Parathyroid adenoma (tissue), 2 donors: ENCODE data around the gene SKI.
"Not testable (repeated sequence)": the region's sequence is repeated elsewhere in the genome, so short reads cannot be mapped to it uniquely, and the experiment has no call there.

ENCODE experiments used
- H2AFZ ChIP-seq: fragments of 300-600 bp; sonication (generic); one replicate; pipeline ENCODE4 v1.7.0; 2017; ENCODE audit warnings: antibody characterized with exemption, mild to moderate bottlenecking
- H3K27ac ChIP-seq: fragments of 300-600 bp; sonication (generic); one replicate; pipeline ENCODE4 v1.7.0; 2017
- H3K27me3 ChIP-seq: fragments of 300-600 bp; sonication (generic); one replicate; pipeline ENCODE4 v1.7.0; 2017; ENCODE audit warnings: low read length; ENCODE audit not compliant: control insufficient read depth, insufficient read depth
- H3K36me3 ChIP-seq: fragments of 300-600 bp; sonication (generic); one replicate; pipeline ENCODE4 v1.7.0; 2017; ENCODE audit warnings: low read length; ENCODE audit not compliant: control insufficient read depth, insufficient read depth
- H3K4me1 ChIP-seq: fragments of 300-600 bp; sonication (generic); one replicate; pipeline ENCODE4 v1.7.0; 2017; ENCODE audit warnings: control low read depth
- H3K4me2 ChIP-seq: fragments of 300-600 bp; sonication (generic); one replicate; pipeline ENCODE4 v1.7.0; 2017; ENCODE audit warnings: low read length
- H3K4me3 ChIP-seq: fragments of 300-600 bp; sonication (generic); one replicate; pipeline ENCODE4 v1.7.0; 2017; ENCODE audit warnings: low read depth, low read length
- H3K79me2 ChIP-seq: fragments of 300-600 bp; sonication (generic); one replicate; pipeline ENCODE4 v1.7.0; 2017; ENCODE audit warnings: control low read depth
- H3K9ac ChIP-seq: fragments of 300-600 bp; sonication (generic); one replicate; pipeline ENCODE4 v1.7.0; 2017; ENCODE audit warnings: mild to moderate bottlenecking
- H3K9me3 ChIP-seq: fragments of 300-600 bp; sonication (generic); one replicate; pipeline ENCODE4 v1.7.0; 2017; ENCODE audit warnings: low read length; ENCODE audit not compliant: control insufficient read depth
- TF ChIP-seq, protein P1 (sequence below): fragments of 300-600 bp; sonication (generic); IDR thresholded peaks from one replicate; pipeline ENCODE4 v1.7.0; 2017; ENCODE audit warnings: antibody characterized with exemption, mild to moderate bottlenecking
- donor health status: primary hyperparathyroidism.

SKI gene

DNA sequence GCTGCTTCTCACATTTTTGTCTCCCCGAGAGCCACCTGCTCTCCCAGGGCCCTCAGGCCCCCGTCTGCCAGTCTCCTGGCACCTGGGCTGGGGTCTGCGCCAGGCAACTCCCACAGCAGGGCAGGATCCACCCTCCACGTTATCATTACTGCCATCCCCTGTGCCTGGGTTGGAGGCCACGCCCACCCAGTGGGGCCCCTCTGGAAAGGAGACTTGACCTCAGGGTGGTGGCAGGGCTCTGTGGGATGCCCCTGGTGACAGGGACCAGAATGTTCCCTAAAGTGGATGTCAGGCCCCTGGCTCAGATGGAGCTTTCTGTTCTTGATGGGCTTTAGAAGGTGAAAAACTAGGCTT, 66.6 kb downstream of the SKI start:
- H3K79me2 ChIP-seq, result peaks cover 19% of the 10 kb centered on the region
- H3K27me3 ChIP-seq, result no peaks in the 10 kb centered on the region
- no peak overlapping the region for H3K27ac ChIP-seq
- H3K9me3 ChIP-seq, result no peaks in the 10 kb centered on the region
- H3K4me1 ChIP-seq, result no peaks in the 10 kb centered on the region
- H3K36me3 ChIP-seq, result no peaks in the 10 kb centered on the region
- TF ChIP-seq, protein P1, sequence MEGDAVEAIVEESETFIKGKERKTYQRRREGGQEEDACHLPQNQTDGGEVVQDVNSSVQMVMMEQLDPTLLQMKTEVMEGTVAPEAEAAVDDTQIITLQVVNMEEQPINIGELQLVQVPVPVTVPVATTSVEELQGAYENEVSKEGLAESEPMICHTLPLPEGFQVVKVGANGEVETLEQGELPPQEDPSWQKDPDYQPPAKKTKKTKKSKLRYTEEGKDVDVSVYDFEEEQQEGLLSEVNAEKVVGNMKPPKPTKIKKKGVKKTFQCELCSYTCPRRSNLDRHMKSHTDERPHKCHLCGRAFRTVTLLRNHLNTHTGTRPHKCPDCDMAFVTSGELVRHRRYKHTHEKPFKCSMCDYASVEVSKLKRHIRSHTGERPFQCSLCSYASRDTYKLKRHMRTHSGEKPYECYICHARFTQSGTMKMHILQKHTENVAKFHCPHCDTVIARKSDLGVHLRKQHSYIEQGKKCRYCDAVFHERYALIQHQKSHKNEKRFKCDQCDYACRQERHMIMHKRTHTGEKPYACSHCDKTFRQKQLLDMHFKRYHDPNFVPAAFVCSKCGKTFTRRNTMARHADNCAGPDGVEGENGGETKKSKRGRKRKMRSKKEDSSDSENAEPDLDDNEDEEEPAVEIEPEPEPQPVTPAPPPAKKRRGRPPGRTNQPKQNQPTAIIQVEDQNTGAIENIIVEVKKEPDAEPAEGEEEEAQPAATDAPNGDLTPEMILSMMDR, result no peak
- no peak overlapping the region for H3K4me2 ChIP-seq
- no peak overlapping the region for H3K9ac ChIP-seq
- H2AFZ ChIP-seq, result no peak overlapping the region
- no peak overlapping the region for H3K4me3 ChIP-seq

DNA sequence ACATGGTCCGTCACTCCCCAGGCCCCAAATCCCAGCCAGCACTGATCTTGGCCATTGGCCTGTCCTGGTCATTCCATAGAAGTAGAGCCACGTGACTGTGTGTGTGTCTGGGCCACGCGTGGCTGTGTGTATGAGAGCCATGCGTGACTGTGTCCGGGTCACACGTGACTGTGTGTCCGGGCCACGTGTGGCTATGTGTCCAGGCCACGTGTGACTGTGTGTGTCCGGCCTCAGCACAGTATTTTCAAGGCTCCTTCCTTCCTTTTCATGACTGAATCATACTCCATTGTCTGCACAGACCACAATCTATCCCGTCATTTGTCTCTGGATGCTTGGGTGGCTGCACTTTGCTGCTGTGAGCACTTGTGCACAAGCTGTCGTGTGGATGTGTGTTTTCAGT, 67.4 kb downstream of the SKI start:
- Histone ChIP-seq H3K27ac (no peak overlapping the region), H3K27me3 (no peaks in the 10 kb centered on the region), H3K4me1 (no peaks in the 10 kb centered on the region), H3K4me2 (no peak overlapping the region), H3K4me3 (no peak overlapping the region), H3K79me2 (peaks cover 20% of the 10 kb centered on the region), H3K36me3 (no peaks in the 10 kb centered on the region), H3K9ac (no peak overlapping the region), H3K9me3 (no peaks in the 10 kb centered on the region), H2AFZ (no peak overlapping the region)
- TF ChIP-seq, protein P1, result no peak

DNA sequence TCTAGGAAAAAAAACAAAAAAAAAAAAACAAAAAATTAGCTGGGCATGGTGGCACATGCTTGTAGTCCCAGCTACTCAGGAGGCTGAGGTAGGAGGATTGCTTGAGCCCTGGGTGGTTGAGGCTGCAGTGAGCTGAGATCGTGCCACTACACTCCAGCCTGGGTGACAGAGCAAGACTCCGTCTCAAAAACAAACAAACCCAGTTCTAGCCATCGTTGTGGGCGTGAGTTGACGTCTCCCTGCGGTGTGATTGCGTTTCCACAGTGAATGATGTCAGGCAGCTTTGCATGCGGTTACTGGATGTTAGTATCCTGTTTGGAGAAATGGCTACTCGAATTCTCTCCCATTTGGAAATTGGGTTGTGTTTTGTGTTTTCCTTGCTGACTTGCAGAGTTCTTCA, 68.1 kb downstream of the SKI start:
- H3K27ac ChIP-seq, H3K9ac ChIP-seq, H3K9me3 ChIP-seq, H3K4me1 ChIP-seq, H3K27me3 ChIP-seq, H3K36me3 ChIP-seq, H3K4me3 ChIP-seq, H2AFZ ChIP-seq, H3K4me2 ChIP-seq: not testable (repeated sequence)
- H3K79me2 ChIP-seq, result peaks cover 20% of the 10 kb centered on the region

DNA sequence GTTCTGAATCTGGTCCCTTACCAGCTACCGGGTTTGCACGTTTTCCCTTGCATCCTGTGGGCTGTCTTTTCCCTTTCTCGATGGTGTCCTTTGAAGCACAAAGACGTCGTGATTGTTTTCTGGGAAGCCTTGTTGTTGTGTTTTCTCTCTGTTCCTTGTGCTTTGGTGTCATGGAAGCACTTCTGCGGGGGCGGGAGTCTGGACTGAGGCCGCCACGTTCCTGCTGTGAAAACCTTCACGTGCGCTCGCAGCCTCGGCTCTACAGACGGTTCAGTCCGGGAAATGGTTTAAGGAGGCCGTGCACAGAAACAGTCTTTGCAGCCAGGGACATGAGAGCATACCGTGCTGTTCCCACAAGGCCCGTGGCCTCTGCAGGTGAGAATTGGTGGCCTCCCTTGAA, 68.5 kb downstream of the SKI start:
- Histone ChIP-seq H3K9ac (no peak overlapping the region), H3K27ac (no peak overlapping the region), H3K4me3 (no peak overlapping the region), H2AFZ (no peak overlapping the region), H3K9me3 (no peaks in the 10 kb centered on the region), H3K4me1 (no peaks in the 10 kb centered on the region), H3K27me3 (no peaks in the 10 kb centered on the region), H3K36me3 (no peaks in the 10 kb centered on the region), H3K4me2 (no peak overlapping the region), H3K79me2 (peaks cover 20% of the 10 kb centered on the region)
- TF ChIP-seq, protein P1, result no peak

DNA sequence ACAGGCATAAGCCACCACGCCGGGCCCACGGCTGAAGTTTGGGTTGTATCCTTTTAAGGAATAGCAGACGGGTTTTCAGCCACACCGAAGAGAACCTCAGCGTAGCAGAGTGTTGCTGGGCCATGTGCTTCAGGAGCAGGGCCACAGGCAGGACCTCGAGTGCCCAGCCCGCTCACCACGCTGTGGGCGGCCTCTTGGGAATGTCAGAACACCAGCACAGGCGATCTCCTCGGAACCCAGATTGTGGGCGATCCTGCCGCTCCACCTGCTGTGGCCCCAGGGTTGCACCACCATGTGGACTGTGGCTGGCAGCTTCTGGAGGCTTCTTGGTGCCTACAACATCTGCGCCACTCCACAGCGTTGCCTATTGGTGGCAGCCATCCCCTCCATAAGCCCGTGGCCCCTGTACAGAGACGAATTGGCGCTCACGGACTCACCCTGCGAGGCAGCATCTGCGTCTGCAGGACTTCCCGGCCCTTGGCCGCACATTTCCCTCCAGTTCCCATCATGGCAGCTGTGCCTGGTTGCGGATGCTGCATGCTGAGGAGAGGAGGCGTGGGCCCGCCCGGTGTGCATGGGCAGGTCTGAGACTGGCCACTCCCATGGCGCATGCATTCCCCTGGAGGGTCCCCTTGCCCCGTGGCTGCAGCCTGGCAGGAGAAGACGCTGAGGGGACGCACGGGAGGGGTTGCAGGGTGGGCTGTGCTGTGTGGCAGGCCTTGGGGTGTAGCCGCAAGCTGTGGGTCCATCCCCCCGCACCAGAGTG, 69.3 kb downstream of the SKI start:
- Histone ChIP-seq H3K9me3 (no peaks in the 10 kb centered on the region), H3K9ac (no peak overlapping the region), H3K4me3 (no peak overlapping the region), H3K79me2 (peaks cover 18% of the 10 kb centered on the region), H3K27ac (no peak overlapping the region), H3K27me3 (no peaks in the 10 kb centered on the region), H3K36me3 (no peaks in the 10 kb centered on the region), H3K4me1 (no peaks in the 10 kb centered on the region), H2AFZ (no peak overlapping the region), H3K4me2 (no peak overlapping the region)
- TF ChIP-seq, protein P1, result no peak
